Neuronal stem cell (in vitro differentiated cells): ENCODE measurements around the gene PRDM5.

ENCODE experiments used
- DNase-seq: peaks from one replicate; pipeline ENCODE4 v3.0.0-alpha.2; 2013; ENCODE audit warnings: low spot score
- H2AFZ ChIP-seq: one replicate; pipeline ENCODE4 v1.6.1; 2013; ENCODE audit warnings: mild to moderate bottlenecking, low read length, inconsistent platforms
- H2AK5ac ChIP-seq: 2 replicates; pipeline ENCODE4 v1.6.1; 2013; ENCODE audit warnings: low read depth, mild to moderate bottlenecking, inconsistent platforms, low read length, moderate library complexity, mixed read lengths
- H2BK120ac ChIP-seq: 2 replicates; pipeline ENCODE4 v1.6.1; 2013; ENCODE audit warnings: low read depth, mild to moderate bottlenecking, inconsistent platforms, low read length, moderate library complexity, mixed read lengths
- H2BK12ac ChIP-seq: one replicate; pipeline ENCODE4 v1.6.1; 2013; ENCODE audit warnings: low read length, inconsistent platforms
- H2BK15ac ChIP-seq: 2 replicates; pipeline ENCODE4 v1.6.1; 2013; ENCODE audit warnings: mild to moderate bottlenecking, low read length, inconsistent platforms, mixed read lengths
- H2BK5ac ChIP-seq: one replicate; pipeline ENCODE4 v1.6.1; 2013; ENCODE audit warnings: inconsistent platforms, mild to moderate bottlenecking, low read length, moderate library complexity
- H3K14ac ChIP-seq: one replicate; pipeline ENCODE4 v1.6.1; 2013; ENCODE audit warnings: low read length, inconsistent platforms
- H3K18ac ChIP-seq: 2 replicates; pipeline ENCODE4 v1.6.1; 2013; ENCODE audit warnings: low read length, inconsistent platforms
- H3K23ac ChIP-seq: 2 replicates; pipeline ENCODE4 v1.6.1; 2013; ENCODE audit warnings: low read depth, mild to moderate bottlenecking, mixed read lengths, low read length, inconsistent platforms; ENCODE audit not compliant: poor library complexity
- H3K27ac ChIP-seq: replicated peaks from 3 replicates; pipeline ENCODE4 v1.5.1; 2013; ENCODE audit warnings: low read length, inconsistent platforms
- H3K27me3 ChIP-seq, 3 experiments: 2 replicates each; pipeline ENCODE4 v1.6.1; 2013; ENCODE audit warnings: low read length in 3 of 3, mild to moderate bottlenecking in 2 of 3, inconsistent platforms in 1 of 3, low read depth in 1 of 3, mixed read lengths in 1 of 3, moderate library complexity in 1 of 3; ENCODE audit not compliant: control insufficient read depth in 3 of 3, insufficient read depth in 3 of 3
- H3K36me3 ChIP-seq, 2 donors: replicated peaks in 1 of 2; 2 replicates each; pipeline ENCODE4 v1.6.1; 2013; ENCODE audit warnings: low read length in 2 of 2; ENCODE audit not compliant: control insufficient read depth in 2 of 2, insufficient read depth in 2 of 2
- H3K4ac ChIP-seq: 2 replicates; pipeline ENCODE4 v1.6.1; 2013; ENCODE audit warnings: inconsistent platforms, mild to moderate bottlenecking, low read length, moderate library complexity
- H3K4me1 ChIP-seq, 2 donors: 1 replicate in 1 of 2; 2 replicates in 1 of 2; pipeline ENCODE4 v1.6.1; 2013; ENCODE audit warnings: low read length in 2 of 2, low read depth in 1 of 2; ENCODE audit not compliant: control insufficient read depth in 2 of 2, insufficient read depth in 1 of 2
- H3K4me2 ChIP-seq: one replicate; pipeline ENCODE4 v1.6.1; 2013; ENCODE audit warnings: mild to moderate bottlenecking, low read length, inconsistent platforms; ENCODE audit not compliant: insufficient read depth, poor library complexity, severe bottlenecking
- H3K4me3 ChIP-seq, 2 donors: 2 replicates each; pipeline ENCODE4 v1.5.1; 2013; ENCODE audit warnings: low read length in 2 of 2, mild to moderate bottlenecking in 2 of 2, inconsistent platforms in 1 of 2, moderate library complexity in 1 of 2
- H3K79me1 ChIP-seq: one replicate; pipeline ENCODE4 v1.6.1; 2013; ENCODE audit warnings: low read depth, mild to moderate bottlenecking, inconsistent platforms, low read length, moderate library complexity
- H3K9ac ChIP-seq: one replicate; pipeline ENCODE4 v1.6.1; 2013; ENCODE audit warnings: mild to moderate bottlenecking, low read depth, low read length, inconsistent platforms; ENCODE audit not compliant: poor library complexity
- H3K9me3 ChIP-seq, 2 donors: replicated peaks in 1 of 2; 2 replicates each; pipeline versions ENCODE3 to v1.6.1; 2013; ENCODE audit warnings: low read length in 2 of 2, mild to moderate bottlenecking in 2 of 2, inconsistent platforms in 1 of 2, low read depth in 1 of 2, mixed read lengths in 1 of 2, moderate library complexity in 1 of 2; ENCODE audit not compliant: control insufficient read depth in 2 of 2, insufficient read depth in 1 of 2
- H4K8ac ChIP-seq: one replicate; pipeline ENCODE4 v1.6.1; 2013; ENCODE audit warnings: low read depth, mild to moderate bottlenecking, inconsistent platforms, low read length, moderate library complexity
- H4K91ac ChIP-seq: one replicate; pipeline ENCODE4 v1.6.1; 2013; ENCODE audit warnings: low read length, low read depth, mild to moderate bottlenecking, inconsistent platforms; ENCODE audit not compliant: poor library complexity
- WGBS, 2 donors: extraction: QIAGEN DNeasy Blood & Tissue Kit; methylation state at CpG; one replicate each; pipeline ENCODE4 v1.1.7; 2013; ENCODE audit warnings: missing lambda C conversion rate in 2 of 2, mixed read lengths in 1 of 2; ENCODE audit not compliant: insufficient read length in 2 of 2, insufficient replicate concordance in 1 of 2; ENCODE audit errors: extremely low coverage in 2 of 2; 5-methylcytosine and 5-hydroxymethylcytosine counted together

The PRDM5 gene

DNA sequence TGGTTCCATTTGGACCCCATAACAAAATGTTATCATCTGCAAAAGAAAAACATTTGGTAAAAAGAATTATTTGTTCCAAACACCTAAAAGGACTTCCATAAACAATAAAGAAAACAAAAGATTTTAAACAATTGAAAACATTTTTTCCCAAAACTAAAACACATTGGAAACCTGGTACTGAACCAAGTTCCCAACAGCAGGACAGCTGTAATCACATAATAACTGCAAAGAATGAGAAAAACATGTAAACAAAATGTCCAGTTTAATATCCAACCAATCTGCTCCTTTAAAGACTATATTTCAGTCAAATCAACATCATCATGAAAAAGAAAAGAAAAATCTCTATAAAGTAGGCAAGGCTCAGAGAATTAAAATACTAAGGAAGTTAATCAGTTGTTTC lies 36.3 kb downstream of the PRDM5 start:
- Histone ChIP-seq H3K9ac (no peak overlapping the region), H3K79me1 (no peaks in the 10 kb centered on the region), H2BK15ac (no peak overlapping the region), H3K4me2 (no peak overlapping the region), H3K27ac (no peak overlapping the region), H2BK120ac (no peak overlapping the region), H4K91ac (no peak overlapping the region), H3K23ac (no peak overlapping the region), H3K9me3 (peaks cover 2 to 11% of the 10 kb centered on the region in 2 donors), H4K8ac (no peak overlapping the region), H2BK5ac (no peak overlapping the region), H3K27me3 (no peaks in the 10 kb centered on the region), H2AFZ (no peak overlapping the region), H3K4ac (no peak overlapping the region), H3K18ac (no peak overlapping the region), H3K36me3 (peaks cover 0 to 4% of the 10 kb centered on the region in 2 donors), H3K4me3 (no peak overlapping the region), H2BK12ac (no peak overlapping the region), H3K14ac (no peak overlapping the region), H3K4me1 (no peaks in the 10 kb centered on the region), H2AK5ac (no peak overlapping the region)
- no peak for DNase-seq

DNA sequence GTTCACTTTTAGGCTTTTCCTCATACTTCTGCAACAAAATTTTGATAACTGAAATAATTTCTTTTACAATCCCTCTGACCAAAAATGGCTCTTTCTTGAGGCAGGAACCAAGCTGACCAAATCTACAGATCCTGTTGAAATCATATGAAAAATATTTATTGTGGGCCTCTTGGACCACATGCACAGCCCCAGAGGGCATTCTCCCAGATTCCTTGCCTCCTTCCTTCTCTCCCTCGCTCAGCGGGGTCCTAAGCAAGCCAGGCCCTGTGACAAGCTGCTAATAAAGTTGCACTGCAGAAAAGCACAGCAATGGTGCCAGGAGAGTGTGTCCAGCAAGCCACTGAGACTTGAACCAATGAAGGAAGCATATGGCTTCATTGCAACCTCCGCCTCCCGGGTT lies 40.7 kb downstream of the PRDM5 start:
- Histone ChIP-seq H3K36me3 (peaks cover 0 to 4% of the 10 kb centered on the region in 2 donors), H3K4me1 (no peaks in the 10 kb centered on the region), H3K9ac (no peak overlapping the region), H3K27ac (no peak overlapping the region), H2BK15ac (no peak overlapping the region), H3K4me3 (no peak overlapping the region), H4K91ac (no peak overlapping the region), H2AK5ac (no peak overlapping the region), H3K14ac (no peak overlapping the region), H3K4ac (no peak overlapping the region), H3K4me2 (no peak overlapping the region), H4K8ac (no peak overlapping the region), H2BK120ac (no peak overlapping the region), H3K23ac (no peak overlapping the region), H2BK12ac (no peak overlapping the region), H2AFZ (no peak overlapping the region), H3K27me3 (no peaks in the 10 kb centered on the region), H2BK5ac (no peak overlapping the region), H3K18ac (no peak overlapping the region), H3K79me1 (no peaks in the 10 kb centered on the region), H3K9me3 (peaks cover 2 to 24% of the 10 kb centered on the region in 2 donors)
- WGBS, 2 donors: no CpG with 5 or more reads among the region's 4 CpGs
- no peak for DNase-seq

DNA sequence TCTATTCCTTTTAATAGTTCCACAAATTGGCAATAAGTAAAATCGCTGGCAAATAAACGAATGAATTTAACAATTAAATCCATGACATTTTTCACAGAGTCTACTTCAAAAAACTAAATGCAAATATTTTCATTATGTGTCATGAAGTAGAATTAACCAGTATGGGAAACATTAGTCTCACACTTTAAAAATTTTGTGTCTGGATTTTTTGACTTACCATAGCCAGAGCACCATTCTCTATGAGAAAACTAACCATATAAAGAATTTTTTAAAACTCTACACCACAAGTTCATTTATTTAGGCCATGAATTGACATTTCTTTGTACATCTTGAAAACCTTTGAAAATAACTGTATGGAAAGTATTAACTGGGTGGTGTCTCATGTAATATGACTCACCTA lies 41.2 kb downstream of the PRDM5 start:
- no peak overlapping the region for H4K8ac ChIP-seq
- no CpG with 5 or more reads among the region's 2 CpGs for WGBS, 2 donors

DNA sequence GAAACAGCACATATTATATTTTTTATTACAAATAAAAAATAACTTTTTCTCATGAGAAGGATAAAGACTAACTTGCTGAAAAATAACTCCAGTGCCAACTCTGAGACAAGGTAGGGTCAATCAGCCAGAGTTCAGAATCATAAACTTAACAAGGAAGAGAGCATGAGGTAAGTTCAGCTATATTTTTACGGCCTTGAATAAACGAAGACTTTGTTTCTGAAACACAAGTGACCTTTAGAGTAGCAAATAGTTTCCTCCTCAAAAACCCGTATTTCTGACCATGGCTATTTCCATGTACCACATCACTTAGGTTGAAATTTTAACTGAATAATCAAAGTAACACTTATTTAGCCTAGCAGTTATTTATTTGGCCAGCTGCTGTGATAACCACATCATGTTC lies 45.5 kb downstream of the PRDM5 start:
- Histone ChIP-seq H3K9me3 (peaks cover 2 to 24% of the 10 kb centered on the region in 2 donors), H2BK5ac (no peak overlapping the region), H4K91ac (no peak overlapping the region), H3K9ac (no peak overlapping the region), H3K27me3 (no peaks in the 10 kb centered on the region), H2BK120ac (no peak overlapping the region), H3K4me3 (no peak overlapping the region), H3K4me2 (no peak overlapping the region), H3K18ac (no peak overlapping the region), H2BK15ac (no peak overlapping the region), H3K14ac (no peak overlapping the region), H2AK5ac (no peak overlapping the region), H3K27ac (no peak overlapping the region), H4K8ac (no peak overlapping the region), H3K4me1 (no peaks in the 10 kb centered on the region), H3K23ac (no peak overlapping the region), H2AFZ (no peak overlapping the region), H2BK12ac (no peak overlapping the region), H3K79me1 (no peaks in the 10 kb centered on the region), H3K36me3 (no peaks in the 10 kb centered on the region), H3K4ac (no peak overlapping the region)
- no peak for DNase-seq
- WGBS, 2 donors: no CpG with 5 or more reads among the region's 3 CpGs

More for the DNA sequence above, 41.2 kb downstream of the PRDM5 start:
- no peak overlapping the region for H3K4me2 ChIP-seq
- no peak overlapping the region for H3K18ac ChIP-seq
- no peaks in the 10 kb centered on the region for H3K4me1 ChIP-seq
- H2BK15ac ChIP-seq: no peak overlapping the region
- DNase-seq: no peak
- H2BK5ac ChIP-seq: no peak overlapping the region
- peaks cover 0 to 4% of the 10 kb centered on the region in 2 donors for H3K36me3 ChIP-seq
- H3K4ac ChIP-seq: no peak overlapping the region
- H3K27ac ChIP-seq: no peak overlapping the region
- H3K79me1 ChIP-seq: no peaks in the 10 kb centered on the region
- no peak overlapping the region for H2BK12ac ChIP-seq
- H3K9me3 ChIP-seq: peaks cover 2 to 24% of the 10 kb centered on the region in 2 donors
- no peak overlapping the region for H4K91ac ChIP-seq
- no peak overlapping the region for H3K9ac ChIP-seq
- no peak overlapping the region for H3K4me3 ChIP-seq
- no peak overlapping the region for H2AK5ac ChIP-seq
- H3K14ac ChIP-seq: no peak overlapping the region
- no peak overlapping the region for H2BK120ac ChIP-seq
- no peak overlapping the region for H3K23ac ChIP-seq
- H3K27me3 ChIP-seq: no peaks in the 10 kb centered on the region
- no peak overlapping the region for H2AFZ ChIP-seq
